Brain microvascular endothelial cell (primary cell): ENCODE data around the gene GIPC2.
"Not testable (repeated sequence)": the region's sequence is repeated elsewhere in the genome, so short reads cannot be mapped to it uniquely, and the experiment has no call there.

Experiments
- DNase-seq: peaks from one replicate; pipeline ENCODE4 v3.0.0-alpha.2; 2020
- H3K27ac ChIP-seq: fragments of 250-450 bp; sonication (Bioruptor Pico); 2 replicates; pipeline ENCODE4 v1.5.1; 2020; ENCODE audit warnings: mild to moderate bottlenecking, moderate library complexity
- H3K27me3 ChIP-seq: fragments of 250-450 bp; sonication (Bioruptor Pico); replicated peaks from 2 replicates; pipeline ENCODE4 v1.5.1; 2020; ENCODE audit warnings: mild to moderate bottlenecking
- H3K36me3 ChIP-seq: fragments of 250-450 bp; sonication (Bioruptor Pico); replicated peaks from 2 replicates; pipeline ENCODE4 v1.5.1; 2020; ENCODE audit warnings: mild to moderate bottlenecking
- H3K4me3 ChIP-seq: 2 replicates; pipeline ENCODE4 v1.5.1; 2011; ENCODE audit warnings: low read depth, mild to moderate bottlenecking, control low read depth, low read length, moderate library complexity
- in situ Hi-C: cut with HindIII; loops from 2 replicates; pipeline ENCODE4 v1.10.0; 2017; ENCODE audit warnings: low sequenced_read_pairs, low pct_ligation_motif_present
- TF ChIP-seq, protein P1 (sequence below): IDR thresholded peaks from 2 replicates; pipeline ENCODE4 v1.5.1; 2011; ENCODE audit warnings: low read depth, mild to moderate bottlenecking, moderate library complexity, low read length, control low read depth, inconsistent platforms; ENCODE audit errors: missing control alignments

GIPC2 gene, protein sequence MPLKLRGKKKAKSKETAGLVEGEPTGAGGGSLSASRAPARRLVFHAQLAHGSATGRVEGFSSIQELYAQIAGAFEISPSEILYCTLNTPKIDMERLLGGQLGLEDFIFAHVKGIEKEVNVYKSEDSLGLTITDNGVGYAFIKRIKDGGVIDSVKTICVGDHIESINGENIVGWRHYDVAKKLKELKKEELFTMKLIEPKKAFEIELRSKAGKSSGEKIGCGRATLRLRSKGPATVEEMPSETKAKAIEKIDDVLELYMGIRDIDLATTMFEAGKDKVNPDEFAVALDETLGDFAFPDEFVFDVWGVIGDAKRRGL

DNA sequence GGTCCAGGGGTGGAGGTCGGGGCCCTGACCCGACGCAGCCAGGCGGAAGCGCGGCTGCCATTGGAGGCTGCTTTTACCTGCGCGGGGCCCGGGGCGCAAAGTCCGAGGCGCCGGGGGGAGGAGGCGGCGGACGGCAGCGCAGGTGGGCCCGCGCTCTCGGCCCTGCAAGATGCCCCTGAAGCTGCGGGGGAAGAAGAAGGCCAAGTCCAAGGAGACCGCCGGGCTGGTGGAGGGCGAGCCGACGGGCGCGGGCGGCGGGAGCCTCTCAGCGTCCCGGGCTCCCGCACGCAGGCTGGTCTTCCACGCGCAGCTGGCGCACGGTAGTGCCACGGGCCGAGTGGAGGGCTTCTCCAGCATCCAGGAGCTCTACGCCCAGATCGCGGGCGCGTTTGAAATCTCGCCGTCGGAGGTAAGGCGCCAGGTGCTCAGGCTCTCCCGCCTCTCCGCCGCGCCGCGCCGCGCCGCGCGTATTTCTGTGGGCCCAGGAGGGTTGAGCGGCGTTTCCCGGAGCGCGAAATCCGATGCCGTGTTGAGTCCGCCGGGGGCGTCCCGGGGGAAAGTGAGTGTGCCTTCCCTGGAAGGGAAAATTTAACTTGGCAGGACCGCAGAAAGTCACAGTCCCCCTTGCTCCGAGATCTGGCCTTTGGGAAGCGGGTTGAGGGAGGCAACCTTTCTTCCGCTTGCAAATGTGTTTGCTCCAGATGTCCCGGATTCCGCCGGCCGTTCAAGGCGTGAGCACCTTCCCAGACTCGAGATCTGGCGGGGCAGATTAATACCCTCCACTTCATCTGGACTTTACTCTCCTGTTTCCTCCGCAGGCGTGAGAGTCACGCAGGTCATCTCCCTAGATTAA lies at the start of gene GIPC2:
Gene GIPC2 (plus strand): TSS at position 41 of the 853 bp plus-strand sequence. CDS start 129 bp downstream, at position 170.
- TF ChIP-seq, protein P1, sequence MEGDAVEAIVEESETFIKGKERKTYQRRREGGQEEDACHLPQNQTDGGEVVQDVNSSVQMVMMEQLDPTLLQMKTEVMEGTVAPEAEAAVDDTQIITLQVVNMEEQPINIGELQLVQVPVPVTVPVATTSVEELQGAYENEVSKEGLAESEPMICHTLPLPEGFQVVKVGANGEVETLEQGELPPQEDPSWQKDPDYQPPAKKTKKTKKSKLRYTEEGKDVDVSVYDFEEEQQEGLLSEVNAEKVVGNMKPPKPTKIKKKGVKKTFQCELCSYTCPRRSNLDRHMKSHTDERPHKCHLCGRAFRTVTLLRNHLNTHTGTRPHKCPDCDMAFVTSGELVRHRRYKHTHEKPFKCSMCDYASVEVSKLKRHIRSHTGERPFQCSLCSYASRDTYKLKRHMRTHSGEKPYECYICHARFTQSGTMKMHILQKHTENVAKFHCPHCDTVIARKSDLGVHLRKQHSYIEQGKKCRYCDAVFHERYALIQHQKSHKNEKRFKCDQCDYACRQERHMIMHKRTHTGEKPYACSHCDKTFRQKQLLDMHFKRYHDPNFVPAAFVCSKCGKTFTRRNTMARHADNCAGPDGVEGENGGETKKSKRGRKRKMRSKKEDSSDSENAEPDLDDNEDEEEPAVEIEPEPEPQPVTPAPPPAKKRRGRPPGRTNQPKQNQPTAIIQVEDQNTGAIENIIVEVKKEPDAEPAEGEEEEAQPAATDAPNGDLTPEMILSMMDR: peak; percentile 8
- Histone ChIP-seq H3K27ac (no peak within 1 kb of the TSS), H3K4me3 (peak within 1 kb of the TSS; percentile 63), H3K36me3 (no peaks in the 10 kb centered on the region), H3K27me3 (no peaks in the 10 kb centered on the region)
- DNase-seq: no peak
- in situ Hi-C loops: no loop called here

GRCh38 chr1:77996734-77997133 lies 49.0 kb upstream of the GIPC2 start:
- no peak overlapping the region for H3K4me3 ChIP-seq
- TF ChIP-seq, protein P1: no peak
- no peaks in the 10 kb centered on the region for H3K36me3 ChIP-seq
- in situ Hi-C loops: no loop called here
- no peaks in the 10 kb centered on the region for H3K27me3 ChIP-seq
- DNase-seq: no peak
- H3K27ac ChIP-seq: no peak overlapping the region

- DNase-seq, H3K27ac ChIP-seq, H3K36me3 ChIP-seq, in situ Hi-C loops, H3K4me3 ChIP-seq, H3K27me3 ChIP-seq: not testable (repeated sequence)
These were observed 45.2 kb upstream of the GIPC2 start for GRCh38 chr1:78000536-78000935.

DNA sequence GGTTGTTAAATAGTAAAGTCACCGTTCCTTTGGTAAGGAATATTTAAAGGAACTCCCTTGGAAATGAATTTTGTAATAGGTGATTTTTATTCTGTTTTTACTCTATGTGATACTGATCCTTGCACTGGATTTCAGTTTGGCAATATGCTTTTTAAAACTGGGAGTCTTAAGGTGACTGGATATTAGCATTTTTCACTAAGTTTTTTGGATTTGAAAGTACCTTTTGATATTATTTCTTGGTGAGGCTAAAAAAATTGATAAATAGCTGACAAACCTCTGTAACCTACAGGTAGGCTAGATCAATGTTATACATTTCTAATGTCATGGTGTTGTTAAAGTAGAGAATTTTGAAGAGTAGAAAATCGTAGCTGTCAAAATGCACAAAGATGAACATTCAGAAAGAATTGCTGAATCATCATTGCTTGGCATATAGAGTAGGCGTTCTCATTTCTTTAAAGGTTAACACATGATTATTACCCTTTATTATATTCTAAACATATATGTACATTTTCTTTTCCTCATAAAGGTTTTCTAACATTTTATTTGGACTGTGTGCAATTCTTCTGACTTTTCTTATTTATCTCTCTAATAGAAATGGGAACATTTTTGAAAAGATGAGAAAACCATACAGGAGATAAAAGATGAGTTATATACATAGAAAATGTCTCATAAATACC lies 42.6 kb upstream of the GIPC2 start:
- TF ChIP-seq, protein P1: no peak
- Histone ChIP-seq H3K36me3 (no peaks in the 10 kb centered on the region), H3K27me3 (no peaks in the 10 kb centered on the region), H3K27ac (peak overlapping the region; percentile 92), H3K4me3 (no peak overlapping the region)
- DNase-seq: no peak
- in situ Hi-C loops: no loop called here

DNA sequence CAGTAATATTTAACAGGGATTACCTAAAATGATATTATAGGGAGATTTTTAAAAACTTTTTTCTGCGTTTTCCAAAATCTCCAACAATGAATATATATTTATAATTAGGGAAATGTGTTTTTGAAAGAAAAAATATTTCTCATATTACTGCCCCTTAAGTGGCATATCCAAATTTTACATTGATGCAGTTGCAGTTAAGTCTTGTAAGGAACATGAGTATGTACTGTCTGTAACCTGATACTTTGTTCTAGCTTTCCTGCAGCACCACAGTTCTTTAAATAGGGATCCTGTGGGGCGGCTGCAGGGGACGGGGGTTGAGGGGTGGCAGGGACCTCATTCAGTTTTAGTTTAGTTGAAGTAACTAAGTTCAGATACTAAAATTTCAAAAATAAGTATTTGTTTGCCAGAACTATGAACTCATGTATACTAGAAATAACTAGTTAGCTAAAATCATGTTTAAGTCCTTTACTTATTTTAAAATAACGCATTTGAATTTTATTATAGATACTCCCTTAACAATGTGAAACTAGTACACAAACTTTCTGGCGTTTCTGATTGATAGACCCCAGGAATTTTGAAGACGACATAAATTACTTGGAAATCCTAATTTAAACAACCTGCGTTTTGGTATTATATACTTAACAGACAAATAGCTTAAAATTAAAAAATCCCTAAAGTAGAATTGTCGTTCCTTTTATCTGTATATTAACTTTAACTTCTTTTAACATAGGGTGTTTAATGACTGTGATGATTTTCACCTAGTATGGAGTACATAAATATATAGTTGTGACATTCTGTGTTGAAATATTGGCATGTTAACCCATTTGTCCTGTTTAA lies 41.7 kb upstream of the GIPC2 start:
- no peaks in the 10 kb centered on the region for H3K36me3 ChIP-seq
- in situ Hi-C loops: no loop called here
- H3K27ac ChIP-seq: peak overlapping the region; percentile 92
- peak; percentile 61 for DNase-seq
- TF ChIP-seq, protein P1: no peak
- H3K4me3 ChIP-seq: peak overlapping the region; percentile 69
- H3K27me3 ChIP-seq: no peaks in the 10 kb centered on the region
